Kidney epithelial cell (primary cell): ENCODE data around the gene CMC4. TPM values are rescaled to one million over a fixed set of nuclear protein-coding genes. Genes with fewer than 3 reads are reported as not detected.

Experiments used
- DNase-seq: peaks from one replicate; pipeline ENCODE4 v3.0.0-alpha.2; 2010; ENCODE audit warnings: low read depth
- H3K27me3 ChIP-seq: 2 replicates; pipeline ENCODE4 v1.6.0; 2011; ENCODE audit warnings: low read length; ENCODE audit not compliant: control insufficient read depth, insufficient read depth
- H3K36me3 ChIP-seq: 2 replicates; pipeline ENCODE4 v1.5.1; 2011; ENCODE audit warnings: low read length; ENCODE audit not compliant: control insufficient read depth, insufficient read depth
- H3K4me3 ChIP-seq: 2 replicates; pipeline ENCODE4 v1.5.1; 2011; ENCODE audit warnings: low read depth, mild to moderate bottlenecking, control low read depth, low read length
- total RNA-seq: library from RNA; depleted of rRNA; stranded (reverse); fragments of >200 nt; gene quantifications from 2 replicates; pipeline ENCODE4 v1.2.3, GENCODE V29; 2015
- TF ChIP-seq, protein P1 (sequence below): IDR thresholded peaks from 2 replicates; pipeline ENCODE4 v1.5.1; 2011; ENCODE audit warnings: mild to moderate bottlenecking, moderate library complexity, low read length, control low read depth, inconsistent platforms; ENCODE audit not compliant: insufficient read depth, poor library complexity, severe bottlenecking

The CMC4 gene
- total RNA-seq, 1 donor from 2014 or later: 10.5 TPM

DNA sequence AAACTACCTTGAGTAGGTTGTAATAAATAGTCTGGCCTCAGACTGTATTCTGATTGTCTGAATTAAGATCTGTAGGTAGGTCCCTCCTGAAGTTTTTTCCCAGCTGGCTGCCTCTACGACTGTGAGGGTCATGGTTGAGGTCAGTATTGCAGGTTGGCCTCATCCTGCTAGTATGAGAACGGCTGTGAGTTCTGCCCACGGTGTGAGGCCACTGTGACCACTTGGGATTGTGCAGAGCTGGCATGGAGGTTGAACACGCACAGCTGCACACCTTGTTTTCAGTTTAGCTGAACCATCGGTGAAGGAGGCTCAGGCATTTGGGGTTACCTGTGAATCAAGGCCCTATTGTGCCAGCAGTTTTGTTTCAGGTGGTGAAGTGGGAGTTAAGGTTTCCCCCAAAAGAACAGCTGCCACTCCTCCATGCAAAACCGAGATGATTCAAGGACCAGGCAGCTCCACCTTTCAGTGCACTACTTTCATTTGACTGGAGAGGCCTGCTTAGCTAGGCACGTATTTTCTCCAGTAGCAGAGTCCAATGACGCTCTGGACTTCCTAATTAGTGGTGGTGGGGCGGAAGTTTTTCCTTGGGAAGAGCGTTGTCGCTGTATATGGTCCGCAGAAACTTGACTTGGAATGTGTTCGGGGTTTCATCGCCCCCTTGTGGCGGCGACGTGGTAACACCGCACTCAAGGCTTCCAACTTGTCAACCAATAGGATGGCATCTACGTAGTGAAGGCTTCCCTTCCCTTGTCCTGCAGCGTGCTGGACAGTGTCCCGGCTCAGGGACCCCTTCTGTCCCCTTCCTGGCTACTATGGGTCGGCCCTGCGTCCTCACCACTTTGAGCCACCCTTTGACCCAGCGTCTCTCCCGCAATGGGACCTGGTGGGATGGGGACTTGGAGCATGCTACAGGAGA, 13.8 kb downstream of the CMC4 start:
- DNase-seq: no peak
- TF ChIP-seq, protein P1, sequence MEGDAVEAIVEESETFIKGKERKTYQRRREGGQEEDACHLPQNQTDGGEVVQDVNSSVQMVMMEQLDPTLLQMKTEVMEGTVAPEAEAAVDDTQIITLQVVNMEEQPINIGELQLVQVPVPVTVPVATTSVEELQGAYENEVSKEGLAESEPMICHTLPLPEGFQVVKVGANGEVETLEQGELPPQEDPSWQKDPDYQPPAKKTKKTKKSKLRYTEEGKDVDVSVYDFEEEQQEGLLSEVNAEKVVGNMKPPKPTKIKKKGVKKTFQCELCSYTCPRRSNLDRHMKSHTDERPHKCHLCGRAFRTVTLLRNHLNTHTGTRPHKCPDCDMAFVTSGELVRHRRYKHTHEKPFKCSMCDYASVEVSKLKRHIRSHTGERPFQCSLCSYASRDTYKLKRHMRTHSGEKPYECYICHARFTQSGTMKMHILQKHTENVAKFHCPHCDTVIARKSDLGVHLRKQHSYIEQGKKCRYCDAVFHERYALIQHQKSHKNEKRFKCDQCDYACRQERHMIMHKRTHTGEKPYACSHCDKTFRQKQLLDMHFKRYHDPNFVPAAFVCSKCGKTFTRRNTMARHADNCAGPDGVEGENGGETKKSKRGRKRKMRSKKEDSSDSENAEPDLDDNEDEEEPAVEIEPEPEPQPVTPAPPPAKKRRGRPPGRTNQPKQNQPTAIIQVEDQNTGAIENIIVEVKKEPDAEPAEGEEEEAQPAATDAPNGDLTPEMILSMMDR: peak; percentile 59
- H3K36me3 ChIP-seq: peaks cover 1% of the 10 kb centered on the region
- no peak overlapping the region for H3K4me3 ChIP-seq
- no peaks in the 10 kb centered on the region for H3K27me3 ChIP-seq

DNA sequence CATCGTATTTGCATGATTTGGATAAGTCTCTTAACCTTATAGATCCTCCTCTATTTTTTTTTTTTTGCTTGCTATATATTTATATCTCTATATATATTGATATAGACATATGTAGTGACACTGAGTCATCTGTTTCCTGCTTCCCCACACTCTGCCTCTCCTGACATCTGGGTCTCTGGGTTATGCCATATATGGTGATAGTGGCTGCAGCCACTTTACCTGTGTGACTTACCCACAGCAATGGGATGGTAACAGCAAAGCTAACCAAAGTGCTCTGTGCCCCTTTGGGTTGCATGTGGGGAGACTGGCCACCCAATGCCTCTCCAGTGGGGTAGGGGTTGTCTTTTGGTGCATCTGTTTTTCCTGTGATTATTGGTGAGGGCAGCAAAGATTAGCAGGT, 14.5 kb downstream of the CMC4 start:
- H3K4me3 ChIP-seq: no peak overlapping the region
- TF ChIP-seq, protein P1: no peak
- DNase-seq: no peak
- H3K27me3 ChIP-seq: no peaks in the 10 kb centered on the region
- peaks cover 1% of the 10 kb centered on the region for H3K36me3 ChIP-seq

DNA sequence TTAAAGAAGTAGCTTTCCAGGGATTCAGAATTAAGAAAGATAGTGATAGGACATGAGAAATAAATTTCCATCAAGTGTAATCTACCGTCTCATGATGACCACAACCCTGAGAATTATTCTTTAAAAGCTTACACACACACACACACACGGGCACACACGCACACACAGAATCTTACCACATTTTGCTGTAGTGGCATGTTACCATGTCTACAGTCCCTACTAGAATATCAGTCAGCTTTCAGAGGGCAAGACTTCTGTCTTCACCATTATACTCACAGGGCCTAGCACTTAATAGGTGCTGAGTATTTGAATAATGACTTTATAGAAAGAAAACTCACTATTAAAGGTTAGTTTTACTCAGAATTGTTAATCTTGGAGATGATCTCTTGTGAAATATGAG, 15.4 kb downstream of the CMC4 start:
- Histone ChIP-seq H3K36me3 (no peaks in the 10 kb centered on the region), H3K27me3 (no peaks in the 10 kb centered on the region), H3K4me3 (no peak overlapping the region)
- TF ChIP-seq, protein P1: no peak
- no peak for DNase-seq

DNA sequence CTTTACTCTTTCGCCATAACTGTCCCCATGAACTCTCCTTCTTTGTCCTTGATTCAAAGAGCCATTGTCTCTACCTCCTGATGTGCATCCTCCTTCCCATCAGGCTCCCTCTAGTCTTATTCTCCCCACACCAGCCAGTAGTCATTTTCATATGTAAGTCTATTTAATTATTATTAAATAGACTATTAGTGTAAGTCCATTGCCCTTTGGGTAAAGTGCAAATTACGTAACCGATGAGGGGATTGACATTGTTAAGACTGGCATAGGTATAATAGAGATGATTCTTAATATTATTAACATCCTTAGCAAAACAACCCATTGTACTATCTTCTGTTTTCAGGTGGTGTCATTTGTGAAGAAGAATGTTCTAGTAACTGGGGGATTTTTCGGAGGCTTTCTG, 16.7 kb downstream of the CMC4 start:
- TF ChIP-seq, protein P1: no peak
- H3K36me3 ChIP-seq: no peaks in the 10 kb centered on the region
- H3K27me3 ChIP-seq: no peaks in the 10 kb centered on the region
- no peak for DNase-seq
- no peak overlapping the region for H3K4me3 ChIP-seq

DNA sequence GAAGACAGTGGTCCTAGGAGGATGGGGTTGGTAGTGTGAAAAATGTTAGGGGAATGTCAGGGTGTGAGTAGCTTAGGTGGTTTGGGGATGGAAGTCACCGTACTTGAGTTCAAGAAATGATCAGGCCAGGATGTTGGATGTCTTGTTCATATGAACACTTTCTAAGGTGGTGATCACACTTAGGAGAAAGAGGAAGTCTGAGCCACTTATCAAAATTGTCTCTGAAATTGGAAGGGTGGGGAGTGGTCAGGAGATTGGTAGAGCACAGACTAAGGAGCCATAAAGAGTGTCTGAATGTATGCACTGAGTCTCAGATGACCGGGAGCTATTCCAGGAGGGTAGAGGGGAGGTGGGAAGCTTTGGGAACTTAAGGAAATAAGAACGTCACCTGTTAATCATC, 17.3 kb downstream of the CMC4 start:
- no peak for DNase-seq
- TF ChIP-seq, protein P1: no peak
- no peak overlapping the region for H3K4me3 ChIP-seq
- no peaks in the 10 kb centered on the region for H3K36me3 ChIP-seq
- no peaks in the 10 kb centered on the region for H3K27me3 ChIP-seq
